H1 (cell line): Measurements from ENCODE around the gene OLFML2A. TPM values are rescaled to one million over a fixed set of nuclear protein-coding genes. Genes with fewer than 3 reads are reported as not detected.

Experiments used
- RXRA ChIP-seq: IDR thresholded peaks from 2 replicates; pipeline ENCODE4 v1.6.1; 2011; ENCODE audit warnings: low read depth, mild to moderate bottlenecking, low read length, moderate library complexity; ENCODE audit not compliant: insufficient read depth
- polyA plus RNA-seq, 7 experiments: library from polyadenylated mRNA; depleted of rRNA in 3 of 7; stranded (reverse) in 5 of 7; unstranded in 2 of 7; fragments of >200 nt in 5 of 7; fragments of 200-250 nt in 2 of 7; gene quantifications; 1 replicate in 5 of 7; 2 replicates in 1 of 7; 4 replicates in 1 of 7; pipeline versions ENCODE4 v1.2.1 to v1.2.3, GENCODE V29; 2011 to 2013; ENCODE audit warnings: missing spikeins in 2 of 7, mixed read lengths in 2 of 7
- total RNA-seq: library from RNA; stranded (reverse); fragmentation: NEBNext Ultra II Directional; extraction: Animal tissue kit (Norgen Biotek cat#: 25700); gene quantifications from 2 replicates; pipeline ENCODE4 v1.2.1, GENCODE V29; 2021

The OLFML2A gene
- total and polyA plus RNA-seq, 2 of the 8 experiments (the other 6 are each of a cell fraction or from before 2014, with no cell fraction given), result 7.8 to 11.5 TPM

DNA sequence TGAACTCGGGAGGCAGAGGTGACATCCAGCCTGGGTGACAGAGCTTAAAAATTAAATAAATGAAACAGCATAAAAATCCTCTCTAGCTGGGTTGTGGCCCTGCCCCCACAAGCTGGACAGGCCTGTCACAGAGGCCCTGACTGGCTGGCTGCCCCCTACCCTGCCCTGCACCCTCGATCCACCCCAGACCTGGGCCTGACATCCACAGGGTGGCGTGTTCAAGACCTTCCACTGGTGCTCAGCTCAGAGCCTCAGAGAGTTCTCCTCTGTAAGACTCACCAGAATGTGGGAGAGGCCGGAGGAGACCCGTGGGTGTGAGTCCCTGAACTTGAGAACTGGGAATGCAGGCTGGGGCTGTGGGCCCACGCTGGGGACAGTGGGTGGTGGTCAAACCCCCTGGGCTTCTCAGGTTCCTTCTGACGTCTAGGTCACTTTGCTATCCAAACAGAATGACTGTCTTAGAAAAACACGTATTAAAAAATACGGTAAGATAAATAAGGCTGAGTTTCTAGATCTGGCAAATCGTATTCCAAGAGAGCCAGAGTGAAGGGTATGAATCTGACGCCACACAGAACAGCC lies 66.6 kb downstream of the OLFML2A start (continued):
- no peak for TF ChIP-seq RXRA
